ENCODE measurements around the gene NCAPH2.

DNA sequence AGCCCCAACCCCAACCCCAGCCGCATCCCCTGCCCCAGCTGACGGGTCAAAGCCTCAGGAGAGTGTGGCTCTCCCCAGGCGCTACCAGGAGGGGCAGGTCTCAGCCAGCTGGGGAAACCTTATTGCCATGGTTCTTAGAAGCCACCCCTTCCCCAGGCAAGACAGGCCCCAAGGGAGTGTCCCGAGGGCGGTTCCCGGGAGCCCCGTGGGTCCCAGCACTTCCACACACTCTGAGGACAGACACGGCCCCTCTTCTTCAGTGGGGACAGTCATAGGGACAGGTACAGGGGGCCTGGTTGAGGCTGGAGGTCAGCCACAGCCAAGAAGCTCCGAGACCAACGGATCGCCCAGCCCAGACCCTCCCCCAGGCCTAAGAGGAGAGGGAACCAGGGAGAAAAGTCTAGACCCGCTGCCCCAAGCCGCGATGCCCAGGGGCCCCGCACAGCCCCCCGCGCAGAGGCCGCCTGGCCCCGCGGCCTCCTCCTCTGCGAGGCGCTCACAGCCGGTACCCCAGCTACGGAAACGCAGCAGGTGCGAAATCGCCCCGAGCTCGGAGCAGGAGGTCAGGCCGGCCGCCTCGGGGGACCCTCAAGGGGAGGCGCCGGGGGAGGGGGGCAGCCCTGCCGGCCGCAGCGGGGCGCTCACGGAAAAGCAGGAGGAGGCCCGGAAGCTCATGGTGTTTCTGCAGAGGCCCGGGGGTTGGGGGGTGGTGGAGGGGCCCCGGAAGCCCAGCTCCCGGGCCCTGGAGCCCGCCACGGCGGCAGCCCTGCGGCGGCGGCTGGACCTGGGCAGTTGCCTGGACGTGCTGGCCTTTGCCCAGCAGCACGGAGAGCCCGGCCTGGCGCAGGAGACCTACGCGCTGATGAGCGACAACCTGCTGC, 40.3 kb downstream of the NCAPH2 start:
- TF ChIP-seq ZKSCAN8 (CRISPR knock-in tag; IDR thresholded peaks at IDR 0.05; ENCODE audit: borderline replicate concordance) (no peak), POLR2A (IDR thresholded peaks at IDR 0.05; ENCODE audit: insufficient read depth in 1 of 2, low read depth in 2 of 2, low read length in 2 of 2) (no peak), MTF1 (CRISPR knock-in tag; IDR thresholded peaks at IDR 0.05) (no peak), YY1 (IDR thresholded peaks at IDR 0.05; ENCODE audit: insufficient read depth, insufficient replicate concordance, low read depth, low read length) (no peak), GABPB1 (CRISPR knock-in tag; IDR thresholded peaks at IDR 0.05) (no peak), ZNF572 (CRISPR knock-in tag; IDR thresholded peaks at IDR 0.05) (no peak), CENPBD1 (CRISPR knock-in tag; IDR thresholded peaks at IDR 0.05; ENCODE audit: borderline replicate concordance, low read depth) (no peak)
- TF ChIP-seq, protein P1, sequence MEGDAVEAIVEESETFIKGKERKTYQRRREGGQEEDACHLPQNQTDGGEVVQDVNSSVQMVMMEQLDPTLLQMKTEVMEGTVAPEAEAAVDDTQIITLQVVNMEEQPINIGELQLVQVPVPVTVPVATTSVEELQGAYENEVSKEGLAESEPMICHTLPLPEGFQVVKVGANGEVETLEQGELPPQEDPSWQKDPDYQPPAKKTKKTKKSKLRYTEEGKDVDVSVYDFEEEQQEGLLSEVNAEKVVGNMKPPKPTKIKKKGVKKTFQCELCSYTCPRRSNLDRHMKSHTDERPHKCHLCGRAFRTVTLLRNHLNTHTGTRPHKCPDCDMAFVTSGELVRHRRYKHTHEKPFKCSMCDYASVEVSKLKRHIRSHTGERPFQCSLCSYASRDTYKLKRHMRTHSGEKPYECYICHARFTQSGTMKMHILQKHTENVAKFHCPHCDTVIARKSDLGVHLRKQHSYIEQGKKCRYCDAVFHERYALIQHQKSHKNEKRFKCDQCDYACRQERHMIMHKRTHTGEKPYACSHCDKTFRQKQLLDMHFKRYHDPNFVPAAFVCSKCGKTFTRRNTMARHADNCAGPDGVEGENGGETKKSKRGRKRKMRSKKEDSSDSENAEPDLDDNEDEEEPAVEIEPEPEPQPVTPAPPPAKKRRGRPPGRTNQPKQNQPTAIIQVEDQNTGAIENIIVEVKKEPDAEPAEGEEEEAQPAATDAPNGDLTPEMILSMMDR (CRISPR knock-in tag; IDR thresholded peaks at IDR 0.05): no peak

Data from HepG2 (cell line).